Activated gamma-delta T cell treated with anti-CD3 and anti-CD28 coated beads, Interleukin-2, amount 50 U/mL, for 16 hours (primary cell): Measurements from ENCODE around the gene TGFBRAP1.
A peak's percentile ranks its signal among the peaks of the same experiment; 100 is the strongest.

Experiments
- DNase-seq: peaks from one replicate; pipeline ENCODE4 v3.0.0-alpha.2; 2020; ENCODE audit warnings: low read depth

Gene TGFBRAP1

GRCh38 chr2:105237045-105237765 lies 92.3 kb downstream of the TGFBRAP1 start:
- DNase-seq: no peak

- DNase-seq: no peak
Measured at GRCh38 chr2:105236060-105236424, 93.5 kb downstream of the TGFBRAP1 start.

- DNase-seq: peak; percentile 28
Measured at GRCh38 chr2:105235388-105236059, 94.0 kb downstream of the TGFBRAP1 start.

GRCh38 chr2:105231232-105231619 lies 98.3 kb downstream of the TGFBRAP1 start:
- DNase-seq: no peak

GRCh38 chr2:105224444-105224843 lies 105.1 kb downstream of the TGFBRAP1 start:
- DNase-seq: no peak

DNA sequence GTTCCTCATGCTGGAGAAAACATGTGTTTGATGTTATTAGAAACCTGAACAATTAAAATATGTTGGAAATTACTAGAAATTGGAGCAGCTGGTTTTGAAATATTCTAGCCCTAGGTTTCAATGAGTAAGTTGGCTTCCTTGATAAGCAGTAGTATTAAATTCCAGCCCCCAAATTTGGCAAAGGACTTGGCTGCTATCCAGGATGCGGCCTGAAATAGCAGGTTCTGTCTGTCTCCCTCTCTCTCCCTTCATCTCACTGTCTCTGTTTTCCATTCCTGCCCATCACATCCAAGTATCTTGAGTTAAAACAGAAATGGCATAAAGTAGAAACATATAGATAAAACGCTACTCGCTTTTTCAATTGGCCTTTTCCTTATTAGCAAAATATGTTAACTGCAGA lies 108.9 kb downstream of the TGFBRAP1 start:
- DNase-seq: no peak

GRCh38 chr2:105215586-105216192 lies 113.8 kb downstream of the TGFBRAP1 start:
- no peak for DNase-seq
